CD4-positive, alpha-beta T cell treated with Interleukin-21 for 1 hour (primary cell): Measurements from ENCODE around the gene ACACB.

ENCODE experiments used
- DNase-seq: peaks from one replicate; pipeline ENCODE4 v3.0.0-alpha.2; 2020

Gene ACACB

DNA sequence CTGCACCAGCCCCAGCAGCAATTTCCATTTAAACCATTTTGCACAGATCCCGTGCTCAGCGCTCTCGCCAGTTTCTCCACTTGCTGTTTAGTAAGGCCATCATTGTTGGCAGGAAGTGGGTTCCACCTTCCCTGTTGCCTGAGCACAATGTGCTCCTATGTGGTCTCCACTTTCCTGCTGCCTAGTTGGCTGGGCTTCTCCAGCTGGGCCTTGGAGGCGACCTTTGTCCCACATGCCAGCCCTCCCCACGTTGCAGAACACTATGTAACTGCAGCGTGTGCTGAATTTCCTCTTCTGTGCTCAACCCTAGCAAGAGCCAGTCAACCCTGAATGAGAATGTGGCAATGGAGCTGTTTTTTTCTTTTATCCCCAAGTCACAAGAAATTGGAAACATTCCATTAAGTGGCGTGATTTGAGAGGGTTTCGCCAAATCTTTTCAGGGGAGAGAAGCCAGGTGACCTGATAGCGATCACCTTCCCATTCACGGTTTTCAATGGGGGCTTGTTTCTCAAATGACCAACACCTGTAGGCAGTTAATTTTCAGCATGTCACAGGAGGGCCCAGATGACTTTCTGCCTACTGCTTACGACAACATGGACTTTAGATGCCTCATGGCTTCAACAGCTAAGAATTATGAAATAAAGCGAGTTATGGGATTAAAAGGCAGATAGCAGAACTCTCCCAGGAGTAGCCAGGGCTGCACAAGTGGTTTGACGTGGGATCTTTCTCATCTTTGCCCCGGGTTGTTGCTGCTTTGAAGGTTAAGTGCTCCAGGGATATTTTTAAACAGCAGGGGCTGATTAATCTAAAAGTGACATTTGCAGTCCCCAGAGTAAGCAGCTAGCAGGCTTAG, at the start of gene ACACB:
Gene ACACB, plus strand, starts transcription at position 830 of the 853 bp plus-strand sequence. CDS start 22,819 bp downstream, outside the sequence.
- DNase-seq: no peak

DNA sequence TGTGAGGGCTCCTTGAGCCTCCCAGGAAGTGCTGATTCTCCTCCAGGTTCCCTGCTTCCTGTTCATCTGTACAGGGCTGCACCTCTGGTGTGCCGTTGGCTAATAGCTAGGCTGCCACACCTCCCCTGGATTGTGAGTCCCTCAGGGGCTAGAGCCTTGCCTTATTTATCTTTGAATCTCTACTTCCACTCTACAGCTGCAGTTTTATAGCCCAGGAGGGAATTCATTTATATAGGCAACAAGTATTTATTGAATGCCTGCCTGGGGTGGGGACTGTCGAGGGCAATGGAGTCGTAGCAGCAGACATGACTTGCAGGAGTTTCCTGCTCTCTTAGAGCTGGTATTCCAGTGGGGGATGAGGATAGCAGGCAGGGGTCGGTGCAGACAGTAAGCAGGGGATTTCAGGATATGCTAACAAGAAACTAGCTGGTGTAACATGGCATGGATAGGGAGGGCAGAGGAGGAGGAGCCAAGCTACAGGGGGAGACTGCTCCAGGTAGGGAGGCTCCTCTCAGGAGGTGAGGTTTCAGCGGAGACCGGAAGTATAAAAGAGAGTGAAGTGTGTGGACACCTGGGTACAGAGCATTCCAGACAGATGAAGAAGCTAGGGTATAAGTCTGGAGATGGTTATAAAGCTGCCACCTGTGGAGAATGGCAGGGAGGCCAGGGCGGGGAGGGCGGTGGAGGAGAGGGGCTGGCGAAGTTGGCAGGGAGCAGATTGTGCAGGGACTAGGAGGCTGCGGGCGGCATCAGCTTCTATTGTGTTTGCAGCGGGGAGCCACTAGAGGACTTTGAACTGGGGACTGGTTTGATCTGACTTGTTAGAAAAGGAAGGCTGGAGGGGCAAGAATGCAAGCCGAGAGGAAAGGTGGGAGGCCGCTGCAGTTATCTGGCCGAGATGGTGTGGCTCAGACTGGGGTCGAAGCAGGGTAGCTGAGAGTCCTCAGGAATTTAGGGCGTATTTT, 46.8 kb upstream of the ACACB start:
- no peak for DNase-seq

DNA sequence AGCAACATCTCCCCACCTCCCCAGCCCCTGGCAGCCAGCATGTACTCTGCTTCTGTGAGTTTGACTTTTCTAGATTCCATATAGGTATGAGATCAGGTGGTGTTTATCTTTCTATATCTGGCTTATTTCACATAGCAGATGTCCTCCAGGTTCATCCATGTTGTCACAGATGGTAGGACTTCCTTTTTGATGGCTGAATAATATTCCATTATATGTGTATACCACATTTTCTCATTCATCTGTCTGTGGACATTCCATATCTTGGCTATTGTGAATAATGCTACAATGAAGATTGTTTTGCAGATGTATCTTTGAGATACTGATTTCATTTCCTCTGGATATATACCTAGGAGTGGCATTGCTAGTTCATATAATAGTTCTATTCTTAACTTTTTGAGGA, 41.5 kb upstream of the ACACB start:
- DNase-seq: no peak

DNA sequence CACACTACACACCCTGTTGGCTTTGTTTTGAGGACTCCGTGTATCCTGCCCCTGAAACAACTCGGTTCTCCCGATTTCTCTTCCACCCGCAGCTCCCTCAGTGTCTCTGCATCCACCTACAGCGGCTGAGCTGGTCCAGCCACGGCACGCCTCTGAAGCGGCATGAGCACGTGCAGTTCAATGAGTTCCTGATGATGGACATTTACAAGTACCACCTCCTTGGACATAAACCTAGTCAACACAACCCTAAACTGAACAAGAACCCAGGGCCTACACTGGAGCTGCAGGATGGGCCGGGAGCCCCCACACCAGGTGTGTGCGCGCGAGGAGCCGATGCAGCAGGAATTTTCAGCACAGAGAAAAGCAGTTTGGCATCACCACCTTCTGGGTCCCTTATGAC, 33.6 kb upstream of the ACACB start:
- DNase-seq: no peak

DNA sequence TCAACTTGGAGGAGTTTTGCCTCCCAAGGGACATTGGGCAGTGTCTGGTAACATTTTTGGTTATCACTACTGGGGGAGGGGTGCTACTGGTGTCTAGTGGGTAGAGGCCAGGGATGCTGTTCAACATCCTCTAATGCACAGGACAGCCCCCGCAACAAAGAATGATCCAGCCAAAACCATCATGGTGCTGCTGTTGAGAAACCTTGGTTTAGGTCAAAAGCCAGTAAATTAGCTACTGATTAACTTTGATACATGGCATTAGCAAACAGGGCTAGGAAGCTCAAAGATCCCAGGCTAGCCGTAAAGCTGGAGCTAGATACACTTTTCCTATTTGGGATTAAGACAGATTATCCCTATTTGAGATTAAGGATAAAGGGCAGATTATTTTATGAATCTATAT, 32.0 kb upstream of the ACACB start:
- DNase-seq: no peak

DNA sequence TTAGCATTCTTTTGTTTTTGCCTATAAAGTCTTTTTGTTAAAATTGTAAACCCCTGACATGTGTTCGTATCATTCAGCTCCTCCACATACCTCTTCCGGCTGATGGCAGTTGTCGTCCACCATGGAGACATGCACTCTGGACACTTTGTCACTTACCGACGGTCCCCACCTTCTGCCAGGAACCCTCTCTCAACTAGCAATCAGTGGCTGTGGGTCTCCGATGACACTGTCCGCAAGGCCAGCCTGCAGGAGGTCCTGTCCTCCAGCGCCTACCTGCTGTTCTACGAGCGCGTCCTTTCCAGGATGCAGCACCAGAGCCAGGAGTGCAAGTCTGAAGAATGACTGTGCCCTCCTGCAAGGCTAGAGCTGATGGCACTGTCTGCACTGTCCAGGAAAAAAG, 30.8 kb upstream of the ACACB start:
- no peak for DNase-seq

DNA sequence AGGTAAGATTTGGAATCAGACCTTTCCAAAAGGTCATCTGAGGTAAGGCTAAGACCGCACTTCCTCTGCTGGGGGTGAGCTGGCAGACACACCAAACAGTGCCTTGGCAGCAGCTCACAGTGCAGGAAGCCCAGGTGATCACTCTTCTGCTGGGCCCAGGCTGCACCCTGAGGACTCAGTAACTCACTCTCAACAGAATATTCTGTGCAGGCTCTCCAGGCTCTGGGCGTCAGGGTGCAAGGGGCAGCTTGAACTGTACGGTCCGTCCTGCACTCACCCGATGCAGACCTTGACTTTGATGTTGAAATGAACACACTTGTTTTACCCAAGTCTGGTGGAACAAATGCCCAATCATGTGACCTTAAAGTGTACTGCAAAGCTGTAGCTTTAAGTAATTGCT, 29.1 kb upstream of the ACACB start:
- no peak for DNase-seq

DNA sequence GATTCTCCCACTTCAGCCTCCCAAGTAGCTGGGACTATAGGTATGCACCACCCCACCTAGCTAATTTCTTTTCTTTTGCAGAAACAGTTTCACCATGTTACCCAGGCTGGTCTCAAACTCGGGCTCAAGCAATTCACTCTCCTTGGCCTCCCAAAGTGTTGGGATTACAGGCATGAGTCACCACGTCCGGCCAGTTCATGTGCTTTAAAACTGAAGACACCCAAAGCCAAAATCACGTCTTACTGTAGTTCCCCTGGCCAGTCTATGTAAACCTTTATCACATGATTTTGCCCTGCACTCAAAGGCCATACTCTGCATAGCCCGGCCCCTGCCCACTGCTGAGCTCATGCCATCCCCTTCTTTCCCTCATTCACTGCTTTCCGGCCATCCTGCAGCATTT, 27.6 kb upstream of the ACACB start:
- no peak for DNase-seq

DNA sequence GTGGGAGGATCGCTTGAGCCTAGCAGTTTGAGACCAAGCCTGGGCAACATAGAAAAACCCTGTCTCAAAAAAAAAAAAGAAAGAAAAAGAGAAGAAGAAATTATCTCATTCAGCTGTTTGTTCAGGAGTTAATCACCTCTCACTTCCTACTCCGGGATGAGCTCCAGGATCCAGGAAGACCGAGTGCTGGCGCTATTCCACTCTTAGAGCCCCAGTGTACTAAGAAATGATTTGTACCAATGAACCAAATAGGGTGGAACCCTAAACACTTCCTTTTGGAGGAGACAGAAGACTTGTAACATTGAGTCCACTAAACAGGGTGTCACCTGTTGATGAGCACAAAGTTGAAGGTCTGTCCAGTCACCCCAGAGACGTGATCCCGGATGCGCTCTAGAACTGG, 26.7 kb upstream of the ACACB start:
- DNase-seq: no peak

DNA sequence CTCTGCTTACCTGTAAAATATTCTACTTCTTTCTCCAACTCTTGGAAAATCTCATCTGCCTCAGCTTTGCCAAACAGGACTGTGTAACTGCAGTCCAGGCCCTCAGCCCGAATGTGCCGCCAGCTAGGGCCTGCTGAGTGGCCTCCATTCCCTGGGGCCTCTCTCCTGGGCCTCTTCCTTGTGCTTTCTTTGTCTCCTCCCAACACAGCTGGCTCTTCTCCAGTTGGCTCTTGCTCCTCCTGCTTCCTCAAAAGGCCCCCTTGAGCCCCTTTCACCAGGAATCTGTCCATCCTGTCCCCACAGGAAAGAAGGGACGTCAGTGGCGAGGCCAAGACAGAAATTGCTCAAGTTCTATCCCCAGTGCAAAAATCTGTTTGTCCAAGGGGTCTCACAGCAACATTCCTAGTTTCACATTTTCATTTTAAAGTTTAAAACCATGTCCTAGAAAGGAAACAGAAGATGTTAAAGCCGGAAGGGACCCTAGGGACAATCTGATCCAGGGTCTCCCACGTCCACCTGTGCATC, 23.8 kb upstream of the ACACB start:
- no peak for DNase-seq

DNA sequence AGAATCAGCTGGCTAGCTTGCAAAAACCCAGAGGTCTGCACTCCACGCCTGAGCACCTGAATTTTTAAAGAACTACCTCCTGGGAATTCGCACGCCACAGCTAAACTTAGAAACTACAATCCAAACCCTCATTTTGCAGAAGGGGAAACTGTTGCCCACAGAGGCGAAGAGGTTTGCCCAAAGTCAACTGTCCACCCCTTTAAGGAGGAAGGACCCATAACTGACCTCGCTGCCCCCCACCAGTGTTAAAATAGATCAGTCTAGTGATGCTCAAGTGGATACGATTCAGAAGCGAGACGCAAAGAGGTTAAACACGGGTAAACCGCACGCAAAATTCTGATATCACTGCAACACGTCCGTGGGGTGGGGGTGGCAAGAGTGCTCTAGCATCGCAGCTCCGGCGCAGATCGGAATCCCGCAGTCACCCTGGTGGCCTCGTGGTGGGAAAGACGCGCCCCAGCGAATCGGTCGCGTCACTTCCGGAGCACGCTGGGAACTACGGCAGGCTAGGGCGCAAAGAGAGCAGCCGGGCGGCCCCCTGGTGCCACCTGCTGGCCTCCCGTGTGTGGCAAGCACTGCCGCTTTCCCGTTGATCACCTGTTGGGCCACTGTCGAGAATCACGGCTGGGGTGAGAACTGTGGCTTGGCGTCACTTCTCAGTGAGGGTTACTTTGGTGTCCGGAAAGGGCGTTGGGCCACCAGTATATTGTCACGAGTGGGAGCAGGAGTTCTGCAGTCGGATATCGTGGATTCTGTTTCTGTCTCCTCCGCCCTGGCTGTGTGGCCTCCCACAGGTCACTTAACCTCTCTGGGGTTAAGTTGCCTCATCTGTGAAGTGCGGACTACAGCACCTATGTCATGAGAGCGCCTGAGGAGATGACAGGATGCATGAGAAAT, 23.1 kb upstream of the ACACB start, which contains the start of gene ALKBH2:
Gene ALKBH2, minus strand, starts transcription at position 451 of the 897 bp plus-strand sequence. CDS start 686 bp downstream, outside the sequence.
- DNase-seq: peak; percentile 96

DNA sequence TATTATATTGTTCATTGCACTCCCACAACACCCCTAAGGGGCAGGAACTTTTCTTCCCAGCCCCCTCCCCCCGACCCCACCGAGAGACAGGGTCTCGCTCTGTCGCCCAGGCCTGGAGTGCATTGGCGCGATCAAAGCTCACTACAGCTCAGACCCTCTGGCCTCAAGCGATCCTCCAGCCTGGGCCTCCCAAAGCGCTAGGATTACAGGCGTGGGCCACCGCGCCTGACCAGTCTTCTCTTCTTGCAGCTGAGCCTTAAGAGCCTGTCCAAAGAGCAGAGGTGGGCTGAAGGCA, 19.3 kb upstream of the ACACB start:
- no peak for DNase-seq

DNA sequence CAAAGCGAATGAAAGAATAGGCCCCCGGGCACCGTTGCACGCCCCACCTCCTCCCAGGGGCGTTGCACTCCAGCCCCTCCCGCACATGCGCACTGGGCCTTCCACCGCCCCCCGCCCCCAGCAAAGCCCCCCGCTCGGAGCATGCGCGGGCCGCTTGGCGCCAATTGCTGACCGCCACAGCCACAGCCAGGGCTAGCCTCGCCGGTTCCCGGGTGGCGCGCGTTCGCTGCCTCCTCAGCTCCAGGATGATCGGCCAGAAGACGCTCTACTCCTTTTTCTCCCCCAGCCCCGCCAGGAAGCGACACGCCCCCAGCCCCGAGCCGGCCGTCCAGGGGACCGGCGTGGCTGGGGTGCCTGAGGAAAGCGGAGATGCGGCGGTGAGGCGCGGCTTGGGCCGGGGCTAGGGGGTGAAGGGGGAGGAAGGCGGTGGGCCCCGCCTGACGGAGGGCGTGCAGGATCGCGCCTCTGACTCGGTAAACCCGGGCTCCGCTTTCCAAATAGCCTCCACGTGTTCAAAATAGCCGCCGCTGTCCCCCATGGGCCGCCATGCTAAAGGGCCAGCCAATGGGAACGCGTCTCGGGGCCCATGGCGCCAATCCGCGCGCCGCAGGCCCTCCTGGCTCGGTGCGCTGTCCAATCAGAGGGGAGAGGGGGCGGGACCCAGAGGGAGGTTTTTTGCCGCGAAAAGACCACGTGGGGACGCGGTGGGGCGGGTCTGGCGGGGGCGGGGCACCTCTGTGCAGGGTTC, 18.8 kb upstream of the ACACB start, which contains the start of gene UNG:
Gene UNG, plus strand, starts transcription at position 163 of the 748 bp plus-strand sequence. Its CDS starts 83 bp downstream, at position 246.
- peak; percentile 97 for DNase-seq

DNA sequence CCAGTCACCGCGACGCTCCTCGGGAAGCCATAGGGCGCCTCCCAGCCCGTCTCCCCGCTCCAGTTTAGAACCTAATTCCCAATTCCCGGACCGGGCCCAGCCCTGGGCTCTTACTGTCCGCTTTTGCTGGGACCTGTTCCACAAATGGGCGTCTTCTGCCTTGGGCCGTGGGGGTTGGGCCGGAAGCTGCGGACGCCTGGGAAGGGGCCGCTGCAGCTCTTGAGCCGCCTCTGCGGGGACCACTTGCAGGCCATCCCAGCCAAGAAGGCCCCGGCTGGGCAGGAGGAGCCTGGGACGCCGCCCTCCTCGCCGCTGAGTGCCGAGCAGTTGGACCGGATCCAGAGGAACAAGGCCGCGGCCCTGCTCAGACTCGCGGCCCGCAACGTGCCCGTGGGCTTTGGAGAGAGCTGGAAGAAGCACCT, 18.2 kb upstream of the ACACB start:
- no peak for DNase-seq

DNA sequence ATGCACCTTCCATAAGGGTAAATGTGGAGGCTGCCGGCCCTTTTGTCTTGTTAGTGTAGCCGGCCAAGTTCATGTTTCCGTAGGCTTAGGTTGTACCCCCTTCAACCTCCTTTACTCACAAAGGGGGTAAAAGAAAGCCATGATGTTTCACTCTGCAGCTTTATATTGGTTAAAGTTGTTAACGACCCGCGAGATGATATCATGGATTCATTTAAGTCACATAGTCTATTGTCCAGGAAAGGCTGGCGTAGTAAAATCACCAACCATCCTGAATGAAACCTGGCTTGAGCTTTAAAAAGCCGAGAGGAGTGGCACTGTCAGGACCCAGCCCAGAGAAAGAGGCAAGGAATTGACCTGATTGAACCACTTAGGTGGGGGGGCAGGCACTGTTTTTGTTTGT, 17.7 kb upstream of the ACACB start:
- no peak for DNase-seq

DNA sequence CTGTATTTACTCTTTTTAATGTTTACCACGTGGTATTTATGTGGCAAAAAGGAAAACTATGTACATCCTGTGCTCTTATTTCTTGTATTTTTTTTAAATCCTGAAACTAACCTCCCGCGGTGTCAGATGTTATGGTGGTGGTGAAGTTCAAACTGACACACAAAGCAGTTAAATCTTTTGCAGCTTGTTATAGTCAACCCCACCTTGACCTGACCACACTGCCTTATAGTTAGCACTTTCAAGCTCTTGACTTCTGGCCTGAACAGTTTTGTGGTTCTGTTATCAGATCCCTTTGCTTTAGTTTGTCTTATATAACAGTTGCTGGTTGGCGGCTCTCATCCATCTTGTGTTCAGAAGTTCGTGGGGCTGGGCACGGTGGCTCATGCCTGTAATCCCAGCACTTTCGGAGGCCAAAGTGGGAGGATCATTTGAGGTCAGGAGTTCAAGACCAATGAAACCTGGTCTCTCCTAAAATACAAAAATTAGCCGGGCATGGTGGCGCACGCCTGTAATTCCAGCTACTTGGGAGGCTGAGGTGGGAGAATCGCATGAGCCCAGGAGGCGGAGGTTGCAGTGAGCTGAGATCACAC, 16.9 kb upstream of the ACACB start:
- DNase-seq: peak; percentile 47

DNA sequence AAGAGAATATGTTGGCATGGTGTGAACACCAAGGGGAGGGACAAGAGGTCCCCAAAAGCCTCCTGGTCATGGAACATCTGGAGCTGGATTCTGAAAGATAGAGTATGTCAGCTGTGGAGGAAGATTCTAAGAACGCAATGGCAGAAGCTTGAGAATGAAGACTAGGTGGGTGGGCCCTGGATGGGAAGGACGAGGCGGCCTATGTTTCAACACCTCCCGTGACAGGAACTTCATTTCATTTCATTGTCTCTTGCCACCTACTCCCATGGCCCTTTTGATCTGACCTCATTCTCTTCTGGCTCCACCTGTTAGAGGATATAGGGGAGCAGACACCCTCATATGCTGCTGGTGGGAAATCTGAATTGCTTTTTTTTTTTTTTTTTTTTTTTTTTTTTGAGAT, 15.6 kb upstream of the ACACB start:
- DNase-seq: no peak

DNA sequence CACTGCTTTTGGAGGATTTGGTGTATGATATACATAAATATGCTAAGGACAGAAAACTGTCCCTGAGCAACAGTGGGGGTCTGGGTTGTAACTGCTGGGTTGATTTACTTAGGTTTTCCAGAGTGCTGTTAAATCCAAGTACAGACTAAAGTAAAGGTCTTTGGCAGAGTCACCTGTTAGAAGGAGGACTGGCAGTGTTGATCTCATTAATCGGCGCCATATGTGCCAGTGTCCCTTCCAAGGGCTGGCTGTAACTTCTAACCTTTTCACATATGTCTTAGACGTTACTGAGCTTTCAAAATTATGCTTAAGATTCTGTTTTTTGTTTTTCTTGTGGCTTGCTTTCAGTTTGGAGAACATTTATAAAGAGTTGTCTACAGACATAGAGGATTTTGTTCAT, 13.9 kb upstream of the ACACB start:
- no peak for DNase-seq

DNA sequence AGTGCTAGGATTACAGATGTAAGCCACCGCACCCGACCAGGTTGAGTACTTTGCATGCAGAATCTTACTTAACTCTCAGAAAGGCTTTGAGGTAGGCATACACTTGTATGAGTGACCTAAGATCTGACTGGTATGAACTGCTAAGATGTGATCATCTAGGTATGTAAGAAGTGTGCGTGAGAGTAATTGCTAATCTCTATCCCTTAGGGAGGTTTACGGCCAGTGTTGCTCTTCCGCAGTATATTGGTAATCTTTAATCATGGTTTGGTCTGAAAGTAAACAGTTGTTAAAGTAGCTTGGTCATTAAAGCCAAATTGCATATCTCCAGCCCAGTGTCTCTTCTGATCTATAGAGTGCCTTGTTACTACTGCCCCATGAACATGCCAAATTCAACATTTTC, 11.2 kb upstream of the ACACB start:
- DNase-seq: no peak

DNA sequence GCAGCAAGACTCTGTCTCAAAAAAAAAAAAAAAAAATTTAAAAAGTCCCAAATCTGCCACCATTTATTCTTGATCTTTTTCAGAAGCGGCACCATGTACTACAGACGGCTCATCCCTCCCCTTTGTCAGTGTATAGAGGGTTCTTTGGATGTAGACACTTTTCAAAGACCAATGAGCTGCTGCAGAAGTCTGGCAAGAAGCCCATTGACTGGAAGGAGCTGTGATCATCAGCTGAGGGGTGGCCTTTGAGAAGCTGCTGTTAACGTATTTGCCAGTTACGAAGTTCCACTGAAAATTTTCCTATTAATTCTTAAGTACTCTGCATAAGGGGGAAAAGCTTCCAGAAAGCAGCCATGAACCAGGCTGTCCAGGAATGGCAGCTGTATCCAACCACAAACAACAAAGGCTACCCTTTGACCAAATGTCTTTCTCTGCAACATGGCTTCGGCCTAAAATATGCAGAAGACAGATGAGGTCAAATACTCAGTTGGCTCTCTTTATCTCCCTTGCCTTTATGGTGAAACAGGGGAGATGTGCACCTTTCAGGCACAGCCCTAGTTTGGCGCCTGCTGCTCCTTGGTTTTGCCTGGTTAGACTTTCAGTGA, 6.5 kb upstream of the ACACB start:
- no peak for DNase-seq

DNA sequence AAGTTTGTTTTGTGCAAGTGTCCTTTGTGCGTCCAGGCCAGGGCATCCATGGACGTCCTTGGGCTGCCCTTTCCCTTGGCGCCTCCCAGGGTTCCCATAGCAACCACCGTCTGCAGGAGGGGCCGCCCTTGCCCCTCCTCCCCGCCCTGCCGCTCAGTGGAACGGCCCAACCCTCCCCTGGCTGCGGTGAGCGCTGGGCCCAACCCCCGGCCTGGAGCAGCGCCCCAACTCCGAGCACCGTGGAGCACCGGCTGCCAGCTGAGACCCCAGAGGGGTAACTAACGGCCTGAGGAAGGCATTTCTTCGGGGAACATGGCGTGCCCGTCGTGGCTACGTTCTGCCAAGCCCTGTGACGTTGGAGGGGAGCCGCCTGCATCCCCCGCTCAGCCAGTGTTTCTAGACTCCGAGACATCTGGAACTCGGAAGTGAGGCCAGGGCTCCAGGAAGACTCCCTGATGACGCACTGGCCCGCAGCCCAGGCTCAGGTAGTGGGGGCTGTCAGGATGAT, 5.3 kb upstream of the ACACB start:
- peak; percentile 63 for DNase-seq
